Middle frontal gyrus (tissue), 1 donor: ENCODE data around the gene ARHGEF28.

Experiments
- DNase-seq: peaks from one replicate; pipeline ENCODE4 v3.0.0-alpha.2; 2015; ENCODE audit warnings: low spot score; ENCODE audit errors: extremely low spot score

Gene ARHGEF28

GRCh38 chr5:73851471-73852181 is 225.6 kb downstream of the ARHGEF28 start:
- DNase-seq, result no peak

- no peak for DNase-seq
Observed at GRCh38 chr5:73853091-73853490, 227.1 kb downstream of the ARHGEF28 start.

GRCh38 chr5:73856997-73857396 is 231.0 kb downstream of the ARHGEF28 start:
- DNase-seq, result no peak

GRCh38 chr5:73857446-73857845 is 231.4 kb downstream of the ARHGEF28 start:
- DNase-seq, result no peak

- no peak for DNase-seq
Observed at GRCh38 chr5:73858054-73858453, 232.1 kb downstream of the ARHGEF28 start.

GRCh38 chr5:73858776-73859175 is 232.8 kb downstream of the ARHGEF28 start:
- no peak for DNase-seq

- no peak for DNase-seq
Observed at GRCh38 chr5:73859696-73860095, 233.7 kb downstream of the ARHGEF28 start.

GRCh38 chr5:73861313-73861988 is 235.5 kb downstream of the ARHGEF28 start:
- DNase-seq, result no peak

GRCh38 chr5:73862796-73863195 is 236.8 kb downstream of the ARHGEF28 start:
- no peak for DNase-seq

- no peak for DNase-seq
Observed at GRCh38 chr5:73863876-73864275, 237.9 kb downstream of the ARHGEF28 start.

- no peak for DNase-seq
Observed at GRCh38 chr5:73865315-73865714, 239.3 kb downstream of the ARHGEF28 start.

- DNase-seq, result no peak
Observed at GRCh38 chr5:73867345-73868335, 241.6 kb downstream of the ARHGEF28 start.

- no peak for DNase-seq
Observed at GRCh38 chr5:73883646-73884045, 257.6 kb downstream of the ARHGEF28 start.

- no peak for DNase-seq
Observed at GRCh38 chr5:73887688-73888087, 261.7 kb downstream of the ARHGEF28 start.

- DNase-seq, result no peak
Observed at GRCh38 chr5:73890569-73890968, 264.6 kb downstream of the ARHGEF28 start.

- DNase-seq, result no peak
Observed at GRCh38 chr5:73892218-73892617, 266.2 kb downstream of the ARHGEF28 start.

- no peak for DNase-seq
Observed at GRCh38 chr5:73892806-73893205, 266.8 kb downstream of the ARHGEF28 start.

- no peak for DNase-seq
Observed at GRCh38 chr5:73893813-73894212, 267.8 kb downstream of the ARHGEF28 start.

GRCh38 chr5:73894860-73895259 is 268.9 kb downstream of the ARHGEF28 start:
- DNase-seq, result no peak

GRCh38 chr5:73895471-73895870 is 269.5 kb downstream of the ARHGEF28 start:
- no peak for DNase-seq

GRCh38 chr5:73896097-73896496 is 270.1 kb downstream of the ARHGEF28 start:
- no peak for DNase-seq

GRCh38 chr5:73896668-73897067 is 270.7 kb downstream of the ARHGEF28 start:
- DNase-seq, result no peak
